SIG-M5 treated with dmso at 0.1 percent for 504 hours (cell line): ENCODE data around the gene PPL.

Experiments
- DNase-seq: peaks from one replicate; lab custom pipeline; 2025; ENCODE audit not compliant: unreplicated experiment; lab: John Stamatoyannopoulos, UW

PPL gene

DNA sequence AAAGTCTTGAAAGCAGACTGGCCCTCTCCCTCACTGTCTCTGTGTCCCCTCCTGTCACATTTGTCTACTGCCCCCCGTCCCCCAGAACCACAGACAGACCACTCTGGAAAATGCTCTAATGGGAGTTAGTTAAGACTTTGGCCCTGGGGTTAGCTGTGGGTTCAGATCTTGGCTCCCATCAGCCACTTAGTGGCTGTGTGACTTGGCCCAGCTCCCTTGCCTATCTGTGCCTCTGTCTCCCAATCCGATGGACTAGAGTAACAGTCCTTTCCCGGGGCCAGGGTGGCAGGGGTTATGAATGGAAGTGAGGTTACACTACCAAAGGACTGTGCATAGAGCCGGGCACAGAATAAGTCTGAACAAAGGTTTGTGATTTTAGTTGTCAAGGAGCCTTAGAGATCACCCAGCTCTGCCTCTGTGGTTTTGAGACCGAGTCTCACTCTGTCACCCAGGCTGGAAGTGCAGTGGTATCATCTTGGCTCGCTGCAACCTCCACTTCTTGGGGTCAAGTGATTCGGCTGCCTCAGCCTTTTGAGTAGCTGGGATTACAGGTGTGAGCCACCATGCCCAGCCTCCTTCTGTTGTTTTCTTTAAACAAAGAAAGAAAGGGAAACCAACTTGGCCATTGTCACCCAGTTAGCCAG, 23.7 kb downstream of the PPL start:
- no peak for DNase-seq

DNA sequence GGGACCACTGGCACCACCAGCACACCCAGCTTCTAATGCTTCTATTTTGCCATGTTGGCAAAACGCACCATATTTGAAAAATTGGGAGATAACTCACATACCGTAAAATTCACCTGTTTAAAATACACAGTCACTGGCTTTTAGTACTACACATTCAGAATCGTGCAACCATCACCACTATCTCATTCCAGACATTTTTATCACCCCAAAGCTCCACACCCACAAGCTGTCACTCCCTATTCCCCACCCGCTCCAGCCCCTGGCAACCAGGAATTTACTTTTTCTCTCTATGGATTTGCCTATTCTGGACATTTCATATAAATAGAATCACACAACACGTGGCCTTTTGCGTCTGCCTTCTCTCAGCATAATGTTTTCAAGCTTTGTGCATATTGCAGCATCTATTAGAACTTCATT, 25.0 kb downstream of the PPL start:
- DNase-seq: no peak

DNA sequence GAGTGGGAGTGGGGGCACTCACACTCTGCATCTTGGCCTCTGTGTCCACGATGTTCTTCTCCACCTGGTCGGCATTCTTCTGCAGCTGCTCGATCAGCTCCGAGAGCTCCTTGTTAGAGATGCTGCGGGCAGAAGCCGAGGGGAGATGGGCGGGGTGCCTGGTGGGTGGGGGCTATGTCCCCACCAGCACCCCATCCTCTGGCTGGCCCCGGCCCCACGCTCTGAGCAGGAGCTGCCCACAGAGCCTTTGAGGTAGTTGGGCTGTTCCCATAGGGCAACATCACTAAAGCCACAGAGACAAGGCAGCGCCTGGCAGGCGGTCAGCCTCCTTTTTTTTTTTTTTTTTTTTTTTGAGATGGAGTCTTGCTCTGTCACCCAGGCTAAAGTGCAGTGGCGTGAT, 26.1 kb downstream of the PPL start:
- DNase-seq: no peak

DNA sequence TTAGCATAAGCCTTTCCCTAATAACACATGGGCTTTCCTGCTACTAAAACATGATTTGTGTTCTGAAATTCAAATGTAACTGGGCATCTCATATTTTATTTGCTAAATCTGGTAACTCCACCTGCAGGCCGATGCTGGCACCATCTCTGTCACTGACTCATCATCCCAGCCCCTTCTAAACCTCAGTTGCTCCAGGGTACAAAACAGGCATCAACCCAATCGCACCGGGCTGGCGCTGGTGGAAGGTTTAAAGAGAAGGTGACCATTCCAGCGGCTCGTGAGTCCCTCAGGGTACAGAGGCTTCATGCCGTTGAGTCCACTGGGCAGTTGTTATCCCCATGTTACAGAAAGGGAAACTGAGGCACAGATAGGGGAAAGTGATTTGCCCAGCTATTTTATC, 27.1 kb downstream of the PPL start:
- no peak for DNase-seq

DNA sequence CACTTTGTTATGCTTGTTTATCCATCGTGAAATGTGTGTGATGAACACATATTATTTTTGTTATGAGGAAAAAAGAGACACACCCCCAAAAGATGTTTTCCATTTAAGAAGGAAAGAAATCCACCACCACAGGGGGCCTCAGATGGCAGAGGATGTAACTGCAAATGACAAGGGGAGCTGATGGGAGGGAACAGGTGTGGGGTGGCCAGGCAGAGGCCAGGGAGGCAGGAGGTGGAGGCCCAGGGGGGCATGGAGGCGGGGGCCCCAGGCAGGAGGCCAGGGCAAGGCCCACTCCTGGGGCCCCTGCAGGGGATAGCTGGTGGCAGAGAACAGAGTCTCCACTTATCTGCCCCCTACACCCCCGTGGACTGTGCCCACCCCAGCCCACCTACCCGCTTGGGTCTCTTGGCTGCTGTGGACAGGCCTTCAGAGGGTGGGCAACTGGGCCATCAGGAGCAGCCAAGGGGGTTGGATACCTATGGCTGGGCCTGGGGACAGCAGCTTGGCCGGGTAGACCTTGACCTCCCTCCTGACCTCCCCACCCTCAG, 28.0 kb downstream of the PPL start:
- DNase-seq: no peak

DNA sequence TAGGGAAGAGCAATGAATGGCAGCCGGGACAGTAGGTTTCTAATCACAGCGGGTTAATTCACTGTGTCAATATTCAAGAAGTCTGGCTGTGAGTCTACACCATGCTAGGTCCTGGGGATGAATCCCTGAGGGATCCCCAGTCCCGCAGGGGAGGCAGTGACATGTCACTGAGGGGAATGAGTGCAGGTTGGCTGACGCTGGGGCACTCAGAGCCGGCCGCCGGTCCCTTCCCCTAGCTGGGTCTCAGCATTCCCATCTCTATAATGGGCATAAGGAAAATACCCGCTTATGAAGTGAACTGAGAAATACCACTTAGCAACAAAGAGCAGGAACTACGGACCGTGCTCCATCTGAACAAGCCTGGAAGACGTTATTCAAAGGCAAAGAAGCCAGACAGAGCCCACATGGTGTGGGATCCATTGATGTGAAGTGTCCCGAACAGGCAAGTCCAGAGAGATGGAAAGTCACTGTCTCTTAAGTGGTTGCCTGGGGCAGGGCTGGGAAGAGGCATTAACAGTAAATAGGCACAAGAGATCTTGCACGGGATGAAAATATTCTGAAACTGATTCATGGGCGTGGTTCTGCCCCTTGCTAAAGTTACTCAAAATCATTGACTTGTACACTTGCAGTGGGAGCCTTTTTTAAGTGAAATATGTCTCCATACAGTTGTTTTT, 31.9 kb downstream of the PPL start:
- DNase-seq: no peak

DNA sequence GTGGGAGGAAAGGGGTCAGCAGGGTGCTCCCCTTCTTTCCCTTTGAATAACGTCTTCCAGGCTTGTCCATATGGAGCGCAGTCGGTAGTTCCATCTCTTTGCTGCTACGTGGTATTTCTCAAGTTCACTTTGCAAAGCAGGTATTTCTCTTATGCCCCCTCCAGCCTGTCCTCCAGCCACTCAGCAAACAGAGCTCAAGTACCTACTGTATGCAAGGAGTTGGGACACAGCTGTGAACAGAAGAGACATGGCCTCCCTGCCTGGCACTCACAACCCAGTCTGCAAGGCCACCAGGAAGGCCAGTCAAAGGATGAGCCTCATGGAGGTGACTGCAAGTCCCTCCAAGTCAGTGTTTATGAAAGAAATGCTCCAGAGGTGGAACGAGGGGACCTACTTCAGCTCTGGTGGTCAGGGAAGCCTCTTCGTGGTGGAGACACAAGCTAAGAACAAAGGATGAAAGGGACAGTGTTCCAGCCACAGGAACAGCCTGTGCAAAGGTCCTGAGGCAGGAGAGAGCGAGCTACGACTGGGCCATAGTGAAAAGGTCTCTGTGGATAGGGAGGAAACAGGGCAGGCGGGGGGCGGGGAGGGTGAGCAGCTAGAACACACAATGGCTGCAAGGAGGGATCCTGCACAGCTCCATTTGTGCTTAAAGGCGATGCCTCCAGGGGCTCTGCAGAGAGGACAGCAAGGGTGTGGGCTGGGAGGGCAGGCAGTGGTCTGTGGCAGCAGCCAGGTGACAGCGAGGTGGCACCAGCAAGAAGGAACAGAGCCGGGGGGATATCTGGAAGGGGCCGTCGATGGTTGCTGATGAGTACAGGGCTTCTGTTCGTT, 32.6 kb downstream of the PPL start:
- DNase-seq: no peak

DNA sequence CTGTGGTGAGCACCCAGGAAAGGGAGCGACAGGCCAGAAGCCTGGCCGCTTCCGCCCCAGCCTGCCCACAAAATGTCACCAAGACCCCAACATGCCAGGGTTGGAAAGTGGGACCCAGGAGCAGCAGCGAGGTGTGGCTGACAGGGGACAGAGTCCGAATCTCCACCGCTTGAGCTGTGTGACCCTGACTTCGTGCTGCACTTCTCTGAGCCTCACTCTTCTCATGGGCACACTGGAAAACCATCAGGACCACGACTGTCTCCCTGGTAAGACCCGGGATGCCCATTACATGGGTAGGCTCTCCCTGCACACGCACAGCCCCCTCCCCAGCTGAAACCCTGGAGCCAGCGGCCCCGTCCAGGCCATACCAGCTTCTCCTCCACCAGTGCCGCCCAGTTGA, 34.9 kb downstream of the PPL start:
- no peak for DNase-seq

DNA sequence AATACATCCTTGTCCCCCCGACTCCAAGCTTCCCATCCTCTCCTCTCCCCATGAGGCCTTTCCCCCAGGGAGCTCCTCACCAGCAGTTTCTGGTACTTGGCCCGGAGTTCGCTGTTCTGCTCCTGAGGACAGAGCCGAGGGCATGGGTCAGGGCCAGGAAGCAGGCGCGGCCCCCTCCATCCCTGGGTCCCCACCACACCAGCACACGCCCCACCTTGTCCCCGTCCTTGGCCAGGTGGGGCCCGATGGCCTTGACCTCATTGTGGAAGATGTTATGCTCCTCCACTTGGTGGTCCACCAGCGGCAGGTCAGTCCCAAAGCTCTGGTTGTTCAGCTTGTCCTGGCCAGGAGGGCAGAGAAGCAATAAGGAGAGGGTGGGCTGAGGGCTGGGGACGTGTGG, 36.2 kb downstream of the PPL start:
- DNase-seq: no peak

DNA sequence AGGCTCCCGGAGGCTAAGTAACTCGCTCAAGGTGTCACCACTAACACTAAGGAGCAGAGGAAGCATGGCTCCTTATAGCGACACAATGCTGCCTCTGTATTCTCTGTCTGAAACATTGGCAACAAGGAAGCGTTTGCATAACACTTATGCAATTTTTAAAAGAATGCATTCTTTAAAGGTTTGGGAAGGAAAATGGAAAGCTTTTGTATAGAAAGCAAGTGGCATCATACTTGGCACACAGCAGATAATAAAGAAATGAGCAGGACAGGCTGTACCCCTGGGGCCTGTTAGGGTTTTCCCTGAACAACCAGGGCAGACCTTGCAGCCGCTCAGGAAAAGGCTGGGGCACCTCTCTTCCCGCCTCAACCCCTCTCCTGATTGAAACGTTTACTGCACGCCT, 36.9 kb downstream of the PPL start:
- DNase-seq: no peak

DNA sequence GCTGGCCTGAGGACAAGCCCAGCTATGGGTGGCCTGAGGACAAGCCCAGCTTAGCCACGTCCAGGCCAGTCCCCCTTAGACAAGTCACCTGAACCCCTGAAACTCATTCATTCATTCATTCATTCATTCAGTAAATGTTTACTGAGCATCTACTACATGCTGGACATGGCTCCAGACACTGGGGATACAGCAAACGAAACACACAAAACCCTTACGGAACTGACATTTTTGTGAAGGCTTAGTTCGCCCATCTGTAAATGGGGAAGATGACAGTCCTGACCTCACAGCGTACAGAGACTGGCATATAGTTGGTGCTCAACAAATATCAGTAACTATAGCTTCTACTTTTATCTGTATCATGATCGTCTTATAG, 37.5 kb downstream of the PPL start:
- DNase-seq: no peak

DNA sequence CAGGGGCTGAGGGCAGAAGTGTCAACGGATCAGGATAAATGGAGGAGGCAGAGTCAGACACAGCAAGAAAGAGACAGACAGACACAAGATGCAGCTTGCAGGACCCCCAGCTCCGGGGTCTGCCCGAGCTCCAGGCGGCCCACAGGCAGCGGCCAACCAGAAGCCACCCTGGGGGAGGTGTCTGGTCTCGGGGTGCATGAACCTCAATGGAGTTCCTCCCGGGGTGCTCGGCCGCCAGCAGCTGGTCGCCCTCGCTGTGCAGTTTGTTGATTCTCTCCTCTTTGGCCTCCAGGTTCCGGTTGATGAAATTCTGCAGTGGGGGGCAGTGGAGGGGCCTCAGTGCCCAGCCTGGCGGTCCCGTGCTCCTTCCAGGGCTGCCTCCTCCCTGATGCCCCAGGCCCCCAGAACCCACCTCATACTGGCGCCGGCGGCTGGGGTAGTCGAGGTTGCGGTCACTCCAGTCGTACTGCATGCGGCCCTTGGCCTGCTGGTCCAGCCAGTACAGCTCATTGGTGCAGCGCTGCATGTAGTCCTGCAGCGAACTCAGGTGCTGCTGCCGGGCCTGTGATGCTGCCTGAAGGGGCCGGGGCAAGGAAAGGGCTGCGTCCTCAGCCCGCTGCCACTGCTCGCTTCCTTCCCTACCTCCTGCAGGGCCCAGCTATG, 38.0 kb downstream of the PPL start:
- DNase-seq: no peak

DNA sequence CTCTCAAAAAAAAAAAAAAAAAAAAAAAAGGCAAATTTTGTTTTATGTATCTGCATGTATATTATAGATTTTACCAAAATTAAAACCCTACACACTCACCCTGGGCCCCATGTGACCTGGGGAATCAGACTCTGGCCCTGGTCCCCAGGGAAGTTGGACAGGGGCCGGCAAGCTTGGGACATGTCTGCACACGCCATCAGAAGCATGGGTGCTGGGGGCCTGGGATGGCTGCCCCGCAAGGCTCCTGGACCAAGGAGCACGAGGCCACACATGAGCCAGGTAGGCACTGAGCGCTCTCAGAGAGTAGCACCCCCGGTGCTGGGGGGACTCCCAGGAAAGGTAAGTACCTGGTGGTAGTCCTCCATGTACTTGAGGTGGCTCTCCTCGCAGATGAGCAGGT, 39.6 kb downstream of the PPL start:
- DNase-seq: no peak

DNA sequence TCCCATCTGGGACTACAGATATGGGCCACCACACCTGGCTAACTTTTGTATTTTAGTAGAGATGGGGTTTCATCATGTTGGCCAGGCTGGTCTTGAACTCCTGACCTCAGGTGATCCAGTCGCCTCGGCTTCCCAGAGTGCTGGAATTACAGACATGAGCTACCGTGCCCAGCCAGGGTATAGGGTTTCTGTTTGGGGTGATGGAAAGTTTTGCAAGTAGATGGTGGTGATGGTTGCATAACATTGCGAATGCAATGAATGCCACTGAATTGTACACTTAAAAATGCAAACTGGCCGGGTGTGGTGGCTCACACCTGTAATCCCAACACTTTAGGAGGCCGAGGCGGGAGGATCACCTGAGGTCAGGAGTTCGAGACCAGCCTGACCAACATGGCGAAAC, 40.2 kb downstream of the PPL start:
- DNase-seq: peak; percentile 10

DNA sequence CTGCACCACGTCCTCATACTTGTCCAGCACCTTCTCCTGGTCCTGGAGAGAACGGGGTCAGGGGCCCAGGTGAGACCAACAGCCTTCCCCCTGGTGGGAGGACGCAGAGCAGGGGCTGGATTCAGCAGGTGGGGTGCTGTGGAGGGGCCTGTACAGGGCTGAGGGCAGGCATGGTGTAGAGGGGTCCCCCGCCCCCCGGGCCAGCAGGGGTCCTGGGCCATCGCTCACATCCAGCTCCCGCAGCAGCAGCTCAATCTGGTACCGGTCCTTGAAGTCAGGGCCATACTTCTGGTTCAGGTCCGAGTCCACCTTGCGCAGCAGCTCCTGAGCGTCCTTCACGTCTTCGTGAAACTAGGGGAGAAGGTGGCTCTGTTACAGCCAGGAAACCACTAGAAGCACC, 41.6 kb downstream of the PPL start:
- no peak for DNase-seq

DNA sequence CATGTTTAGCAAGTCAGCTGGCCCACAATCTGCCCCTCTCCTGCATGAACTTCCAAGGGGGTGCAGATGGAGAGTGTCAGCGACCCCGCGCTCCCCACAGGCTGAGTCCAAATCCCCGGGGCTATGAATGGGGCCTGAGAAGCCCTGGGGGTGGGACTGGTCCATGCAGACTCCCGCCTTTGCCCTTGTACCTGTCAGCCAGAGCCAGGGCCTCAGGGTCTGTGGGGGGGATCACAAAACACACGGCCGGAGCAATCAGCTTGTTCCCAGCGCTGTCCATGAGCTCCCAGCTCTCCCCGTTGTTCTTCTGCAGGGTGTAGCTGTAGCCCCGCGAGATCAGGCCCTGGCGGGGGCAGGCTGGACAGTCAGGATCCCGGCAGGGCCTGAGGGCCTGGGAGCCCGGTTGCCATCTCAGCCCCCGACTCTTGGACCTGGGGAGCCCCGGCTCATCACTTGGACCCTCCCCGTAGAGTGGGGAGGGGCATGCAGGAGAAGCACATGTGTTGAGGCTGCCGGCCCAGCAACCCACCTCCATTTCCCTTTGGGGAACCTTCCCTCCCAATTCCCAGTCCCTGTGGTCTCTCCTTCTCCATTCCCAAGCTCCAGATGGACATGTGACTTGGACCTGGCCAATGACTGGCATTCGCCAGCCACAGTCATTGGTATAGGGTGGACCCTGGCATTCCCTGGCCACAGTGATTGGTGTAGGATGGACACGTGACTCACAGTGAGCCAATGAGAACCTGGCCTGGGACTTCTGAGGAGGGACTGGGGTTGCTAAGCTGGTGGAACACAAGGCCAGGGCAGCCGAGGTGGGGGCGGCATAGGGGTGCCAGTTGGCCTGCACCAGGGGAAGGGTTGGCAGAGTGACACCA, 42.4 kb downstream of the PPL start:
- no peak for DNase-seq

DNA sequence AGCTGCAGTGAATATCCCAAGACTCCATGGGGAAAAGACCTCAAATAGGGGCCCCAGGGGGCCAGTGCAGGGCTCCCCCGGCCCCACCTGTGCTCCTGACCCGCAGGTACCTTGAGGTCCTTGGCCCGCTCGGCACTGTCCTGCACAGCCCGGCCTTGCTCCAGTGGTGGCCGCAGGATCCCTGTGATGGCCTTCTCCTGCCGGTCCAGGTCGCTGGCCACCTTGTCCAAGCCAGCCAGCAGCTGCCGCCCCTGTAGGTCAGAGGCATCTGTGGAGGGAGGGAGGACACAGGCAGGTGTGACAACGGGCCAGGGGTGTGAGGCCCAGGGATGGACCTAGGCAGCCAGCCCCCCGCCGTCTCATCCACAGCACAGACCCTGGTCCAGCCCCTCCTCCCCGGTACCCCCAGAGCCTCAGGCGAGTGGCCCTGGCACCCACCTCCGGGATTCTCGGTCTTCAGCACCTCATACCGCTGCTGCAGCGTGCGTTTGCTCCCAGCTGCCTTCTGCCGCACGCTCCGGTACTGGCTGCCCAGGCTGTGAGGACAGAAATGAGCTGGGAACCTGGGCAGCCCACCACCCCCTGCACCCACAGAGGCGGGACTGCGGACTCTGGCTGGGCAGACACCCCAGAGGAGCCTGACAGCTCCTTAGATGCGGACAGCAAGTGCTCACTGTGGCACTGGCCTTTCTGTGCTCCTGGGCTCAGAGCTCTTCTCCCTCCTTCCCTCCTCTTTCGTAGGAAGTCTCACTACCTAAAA, 43.7 kb downstream of the PPL start:
- no peak for DNase-seq

DNA sequence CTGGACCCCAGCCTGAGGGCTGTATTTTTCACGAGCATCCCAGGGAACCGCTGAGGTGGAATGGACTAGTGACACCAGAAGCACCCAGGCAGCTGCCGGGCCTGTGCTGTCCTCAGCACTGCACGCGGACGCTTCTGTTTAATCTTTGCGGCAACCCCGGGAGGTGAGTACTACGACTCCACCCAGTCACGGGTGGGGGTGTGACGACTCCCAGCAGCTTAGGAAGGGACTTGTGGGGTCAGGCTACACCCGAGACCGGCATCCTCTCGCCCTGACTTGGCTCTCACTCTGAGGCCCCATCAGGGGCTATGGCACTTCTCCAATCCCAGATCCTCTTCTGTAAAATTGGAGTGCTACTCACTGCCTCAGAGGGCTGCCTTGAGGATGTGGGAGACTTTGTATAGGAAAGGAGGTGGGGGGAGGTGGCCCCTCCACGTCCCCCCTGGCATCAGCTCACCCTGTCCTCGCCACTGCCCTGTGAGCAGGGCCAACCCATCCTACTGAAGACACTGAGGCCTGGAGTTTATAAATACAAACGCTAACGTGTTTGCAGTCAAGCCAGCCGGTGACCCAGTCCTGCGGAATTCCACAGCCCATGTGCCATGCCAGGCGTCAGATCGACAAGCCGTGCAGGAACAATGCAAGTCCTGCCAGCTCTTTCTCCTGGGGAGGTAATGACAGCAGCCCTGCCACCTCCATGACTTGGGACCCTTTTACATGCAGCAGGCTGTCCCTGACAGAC, 44.4 kb downstream of the PPL start:
- peak; percentile 11 for DNase-seq

DNA sequence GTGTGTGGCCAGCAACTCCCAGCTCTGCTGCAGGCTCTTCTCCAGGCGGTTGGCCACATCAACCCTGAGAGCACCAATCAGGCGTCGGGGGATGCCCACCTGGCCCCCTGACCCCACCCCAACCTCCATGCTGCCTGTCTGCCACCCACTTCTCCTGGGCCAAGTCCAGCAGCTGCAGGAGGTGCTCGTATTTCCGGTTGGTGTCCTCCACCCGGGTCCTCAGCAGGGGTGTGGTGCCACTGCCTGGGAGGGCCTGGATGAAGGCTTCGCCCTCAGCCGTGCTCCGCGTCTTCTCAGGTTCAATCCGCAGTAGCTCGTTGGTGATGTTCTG, 45.1 kb downstream of the PPL start:
- no peak for DNase-seq
